Thyroid gland (tissue), 4 donors: Measurements from ENCODE around the gene UNC5C.

Source experiments
- CTCF ChIP-seq, 6 experiments: fragments of 200-600 bp in 3 of 6; fragments of 450-650 bp in 3 of 6; sonication (generic) in 3 of 6; IDR thresholded peaks; one replicate each; pipeline ENCODE4 v1.5.1; 2016 to 2019; ENCODE audit warnings: antibody characterized with exemption in 6 of 6, mild to moderate bottlenecking in 2 of 6, inconsistent platforms in 1 of 6, moderate library complexity in 1 of 6
- POLR2A ChIP-seq, 2 donors: fragments of 450-650 bp; IDR thresholded peaks; one replicate each; pipeline ENCODE4 v1.6.1; 2017; ENCODE audit warnings: antibody characterized with exemption in 2 of 2, mild to moderate bottlenecking in 2 of 2, moderate library complexity in 1 of 2

GRCh38 chr4:95511477-95511876 is 37.3 kb downstream of the UNC5C start:
- TF ChIP-seq POLR2A (IDR thresholded peaks at IDR 0.05) (no peak), CTCF (IDR thresholded peaks at IDR 0.05) (no peak)
